ENCODE measurements around the gene LMCD1.

The LMCD1 gene

DNA sequence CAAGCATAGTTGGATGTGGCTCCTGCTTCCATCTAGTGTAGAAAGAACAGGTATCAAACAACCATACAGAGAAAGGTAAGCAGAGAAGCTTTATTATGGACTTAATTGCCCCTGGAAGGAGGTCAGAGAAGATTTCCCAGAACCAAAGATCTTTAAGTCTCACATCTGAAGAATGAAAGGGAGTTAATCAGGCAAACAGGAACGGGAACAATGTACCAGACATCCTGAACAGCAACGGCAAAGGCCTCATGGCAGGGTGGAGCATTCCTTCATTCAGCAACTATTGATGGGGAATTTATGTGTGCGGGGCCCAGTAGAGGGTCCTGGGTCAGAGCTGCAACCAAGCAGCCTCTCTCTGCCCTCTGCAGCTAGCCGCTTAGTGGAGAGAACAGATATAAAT lies 61.5 kb downstream of the LMCD1 start:
- Histone ChIP-seq H3K27ac (no peak overlapping the region), H3K27me3 (ENCODE audit: insufficient read depth, low read depth, severe bottlenecking) (no peaks in the 10 kb centered on the region), H3K9me3 (ENCODE audit: severe bottlenecking) (no peaks in the 10 kb centered on the region), H3K4me3 (ENCODE audit: low read depth, low read length) (no peak overlapping the region), H3K36me3 (peaks cover 6% of the 10 kb centered on the region; the same call in 1 of the 2 replicates)
- DNase-seq: no peak
- TF ChIP-seq, protein P1, sequence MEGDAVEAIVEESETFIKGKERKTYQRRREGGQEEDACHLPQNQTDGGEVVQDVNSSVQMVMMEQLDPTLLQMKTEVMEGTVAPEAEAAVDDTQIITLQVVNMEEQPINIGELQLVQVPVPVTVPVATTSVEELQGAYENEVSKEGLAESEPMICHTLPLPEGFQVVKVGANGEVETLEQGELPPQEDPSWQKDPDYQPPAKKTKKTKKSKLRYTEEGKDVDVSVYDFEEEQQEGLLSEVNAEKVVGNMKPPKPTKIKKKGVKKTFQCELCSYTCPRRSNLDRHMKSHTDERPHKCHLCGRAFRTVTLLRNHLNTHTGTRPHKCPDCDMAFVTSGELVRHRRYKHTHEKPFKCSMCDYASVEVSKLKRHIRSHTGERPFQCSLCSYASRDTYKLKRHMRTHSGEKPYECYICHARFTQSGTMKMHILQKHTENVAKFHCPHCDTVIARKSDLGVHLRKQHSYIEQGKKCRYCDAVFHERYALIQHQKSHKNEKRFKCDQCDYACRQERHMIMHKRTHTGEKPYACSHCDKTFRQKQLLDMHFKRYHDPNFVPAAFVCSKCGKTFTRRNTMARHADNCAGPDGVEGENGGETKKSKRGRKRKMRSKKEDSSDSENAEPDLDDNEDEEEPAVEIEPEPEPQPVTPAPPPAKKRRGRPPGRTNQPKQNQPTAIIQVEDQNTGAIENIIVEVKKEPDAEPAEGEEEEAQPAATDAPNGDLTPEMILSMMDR (IDR thresholded peaks at IDR 0.05; ENCODE audit: low read depth, low read length): no peak

DNA sequence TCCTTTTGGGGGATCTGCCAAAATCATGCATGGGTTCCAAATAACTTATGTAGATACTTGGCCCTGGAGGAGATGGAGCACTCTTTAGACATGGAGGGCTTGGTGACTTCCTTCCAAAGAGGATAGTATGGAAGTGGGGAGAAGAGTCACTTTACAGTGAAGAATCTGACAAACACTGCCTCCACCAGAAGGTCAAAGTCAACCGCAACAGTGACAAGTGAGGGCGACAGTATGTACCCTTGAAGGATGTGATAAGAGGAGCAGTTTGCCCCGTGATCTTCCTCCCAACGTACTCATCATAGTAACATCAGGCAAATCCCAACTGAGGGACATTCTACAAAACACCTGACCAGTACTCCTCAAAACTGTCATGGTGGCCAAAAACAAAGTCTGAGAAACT lies 62.0 kb downstream of the LMCD1 start:
- TF ChIP-seq, protein P1 (IDR thresholded peaks at IDR 0.05; ENCODE audit: low read depth, low read length): no peak

DNA sequence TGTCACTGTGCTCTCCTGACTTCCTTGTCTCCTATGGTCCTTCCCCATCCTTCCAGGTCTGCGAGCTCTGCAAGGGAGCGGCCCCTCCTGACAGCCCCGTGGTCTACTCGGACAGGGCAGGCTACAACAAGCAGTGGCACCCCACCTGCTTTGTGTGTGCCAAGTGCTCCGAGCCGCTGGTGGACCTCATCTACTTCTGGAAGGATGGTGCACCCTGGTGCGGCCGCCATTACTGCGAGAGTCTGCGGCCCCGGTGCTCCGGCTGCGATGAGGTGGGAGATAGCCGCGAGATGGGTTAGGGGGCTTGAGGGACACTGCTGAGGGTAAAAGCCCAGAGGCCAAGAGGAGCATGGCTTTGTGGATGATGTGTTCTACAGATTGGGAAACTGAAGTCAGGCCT lies 63.8 kb downstream of the LMCD1 start:
- TF ChIP-seq, protein P1 (IDR thresholded peaks at IDR 0.05; ENCODE audit: low read depth, low read length): no peak
- Histone ChIP-seq H3K4me3 (ENCODE audit: low read depth, low read length) (no peak overlapping the region), H3K27me3 (ENCODE audit: insufficient read depth, low read depth, severe bottlenecking) (no peaks in the 10 kb centered on the region), H3K9me3 (ENCODE audit: severe bottlenecking) (no peaks in the 10 kb centered on the region), H3K27ac (no peak overlapping the region), H3K36me3 (peaks cover 14% of the 10 kb centered on the region)
- no peak for DNase-seq

More for the DNA sequence above, 62.0 kb downstream of the LMCD1 start:
- Histone ChIP-seq H3K27ac (no peak overlapping the region), H3K27me3 (ENCODE audit: insufficient read depth, low read depth, severe bottlenecking) (no peaks in the 10 kb centered on the region), H3K36me3 (peaks cover 6% of the 10 kb centered on the region; the same call in 1 of the 2 replicates), H3K9me3 (ENCODE audit: severe bottlenecking) (no peaks in the 10 kb centered on the region), H3K4me3 (ENCODE audit: low read depth, low read length) (no peak overlapping the region)
- no peak for DNase-seq

DNA sequence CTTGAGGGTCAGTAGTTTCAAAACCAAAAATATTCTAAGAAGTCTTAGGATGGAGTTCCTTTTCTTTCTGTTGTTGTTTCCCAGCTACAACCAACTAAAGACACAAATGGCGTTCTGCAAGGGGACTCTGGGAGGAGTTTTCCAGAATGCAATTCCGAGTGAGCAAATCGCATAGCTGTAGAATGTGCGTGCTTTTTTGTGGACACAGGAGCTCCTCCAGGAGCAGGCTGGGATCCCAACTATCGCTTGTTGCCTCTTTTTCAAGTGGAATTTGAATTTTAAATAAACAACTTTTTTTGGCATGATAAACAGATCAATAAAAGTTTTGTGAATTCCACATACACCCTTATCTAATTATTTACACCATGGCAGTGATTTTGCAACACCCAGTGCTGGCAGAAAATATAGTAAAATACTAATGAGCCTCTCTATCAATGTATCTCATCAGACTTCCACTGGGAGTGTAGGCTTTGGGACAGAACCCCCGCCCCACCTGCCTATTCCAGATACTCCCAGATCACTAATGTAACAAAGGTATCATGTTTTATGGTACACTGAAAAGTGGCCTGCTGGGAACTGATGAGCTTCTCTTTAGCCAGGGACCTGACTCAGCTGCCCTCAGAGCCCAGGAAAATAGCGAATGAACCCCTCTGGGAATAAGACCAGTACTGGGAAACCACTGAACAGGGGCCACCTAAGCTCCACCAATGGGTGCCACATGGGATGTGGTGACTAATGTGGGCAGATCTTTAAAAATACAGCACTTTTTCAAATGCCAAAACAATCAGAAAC lies 66.4 kb downstream of the LMCD1 start:
- Histone ChIP-seq H3K27ac (no peak overlapping the region), H3K27me3 (ENCODE audit: insufficient read depth, low read depth, severe bottlenecking) (no peaks in the 10 kb centered on the region), H3K4me3 (ENCODE audit: low read depth, low read length) (no peak overlapping the region), H3K36me3 (peaks cover 14% of the 10 kb centered on the region), H3K9me3 (ENCODE audit: severe bottlenecking) (no peaks in the 10 kb centered on the region)
- no peak for DNase-seq
- TF ChIP-seq, protein P1 (IDR thresholded peaks at IDR 0.05; ENCODE audit: low read depth, low read length): no peak

DNA sequence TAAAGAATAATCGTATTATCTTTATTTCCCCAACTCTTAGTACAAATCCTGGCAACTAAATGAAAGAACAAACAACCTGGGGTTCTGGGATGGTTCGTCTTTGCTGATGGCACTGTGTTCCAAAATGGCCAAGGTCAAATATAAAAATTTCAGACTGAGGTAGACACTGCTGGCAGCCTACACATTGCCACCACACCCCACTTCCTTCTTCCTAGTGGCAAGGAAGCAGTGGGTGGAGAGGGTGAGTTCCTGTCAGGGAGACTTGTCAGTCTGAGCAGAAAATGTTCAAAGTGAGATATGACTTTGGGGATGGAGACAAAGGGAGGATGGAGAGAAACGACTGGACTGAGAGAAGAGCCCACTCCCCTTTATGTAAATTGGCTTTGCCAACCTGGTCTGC lies 69.6 kb downstream of the LMCD1 start:
- no peak overlapping the region for H3K27ac ChIP-seq
- peaks cover 14% of the 10 kb centered on the region for H3K36me3 ChIP-seq
- no peaks in the 10 kb centered on the region for H3K27me3 ChIP-seq (ENCODE audit: insufficient read depth, low read depth, severe bottlenecking)
- no peaks in the 10 kb centered on the region for H3K9me3 ChIP-seq (ENCODE audit: severe bottlenecking)
- no peak overlapping the region for H3K4me3 ChIP-seq (ENCODE audit: low read depth, low read length)
- TF ChIP-seq, protein P1 (IDR thresholded peaks at IDR 0.05; ENCODE audit: low read depth, low read length): no peak
- no peak for DNase-seq
